Upper lobe of right lung (tissue), 1 donor: Measurements from ENCODE around the gene CTNNA3. TPM values are rescaled to one million over a fixed set of nuclear protein-coding genes. Genes with fewer than 3 reads are reported as not detected.

Source experiments
- ATAC-seq: fragments of 200-7000 bp; cut with Tn5 transposase; one replicate; pipeline ENCODE4 v1.9.1; 2020; ENCODE audit warnings: mild to moderate bottlenecking, moderate library complexity
- DNase-seq: peaks from one replicate; pipeline ENCODE4 v3.0.0-alpha.2; 2020
- H3K27ac ChIP-seq: fragments of 200-600 bp; one replicate; pipeline ENCODE4 v1.8.0; 2022
- H3K27me3 ChIP-seq: fragments of 200-600 bp; one replicate; pipeline ENCODE4 v1.8.0; 2022; ENCODE audit warnings: mild to moderate bottlenecking
- H3K36me3 ChIP-seq: fragments of 200-600 bp; one replicate; pipeline ENCODE4 v1.8.0; 2022
- H3K4me1 ChIP-seq: fragments of 200-600 bp; one replicate; pipeline ENCODE4 v1.8.0; 2022
- H3K4me3 ChIP-seq: fragments of 200-600 bp; one replicate; pipeline ENCODE4 v1.8.0; 2022; ENCODE audit warnings: mild to moderate bottlenecking
- H3K9me3 ChIP-seq: fragments of 200-600 bp; one replicate; pipeline ENCODE4 v1.8.0; 2022
- CTCF ChIP-seq: fragments of 200-600 bp; IDR thresholded peaks from one replicate; pipeline ENCODE4 v1.8.0; 2022; ENCODE audit warnings: antibody characterized with exemption
- intact Hi-C: fragments of 100-400 bp; cut with DNase I; formaldehyde crosslinking; loops from one replicate; pipeline ENCODE4 v1.11.0; 2022
- total RNA-seq: library from RNA; stranded (reverse); fragmentation: NEBNext Ultra II Directional; extraction: Animal tissue kit (Norgen Biotek cat#: 25700); gene quantifications from one replicate; pipeline ENCODE4 v1.2.1, GENCODE V29; 2021
- donor health status: DM: no; HTN: yes; CAD: no; lungs with severe emphysema.

The CTNNA3 gene
- total RNA-seq, 1 donor from 2014 or later: 0.67 TPM

GRCh38 chr10:67144530-67144929, 551.5 kb downstream of the CTNNA3 start:
- no peaks in the 10 kb centered on the region for H3K4me1 ChIP-seq
- DNase-seq (no peak), ATAC-seq (no peak)
- no peak overlapping the region for H3K4me3 ChIP-seq
- no peak for TF ChIP-seq CTCF
- H3K36me3 ChIP-seq: no peaks in the 10 kb centered on the region
- H3K9me3 ChIP-seq: no peaks in the 10 kb centered on the region
- no peak overlapping the region for H3K27ac ChIP-seq
- no peaks in the 10 kb centered on the region for H3K27me3 ChIP-seq
- intact Hi-C loops: no loop called here

- no peak overlapping the region for H3K4me3 ChIP-seq
- no peak for DNase-seq
- no peak overlapping the region for H3K27ac ChIP-seq
- H3K4me1 ChIP-seq: no peaks in the 10 kb centered on the region
- no peaks in the 10 kb centered on the region for H3K27me3 ChIP-seq
- TF ChIP-seq CTCF: no peak
- intact Hi-C loops: no loop called here
- H3K36me3 ChIP-seq: no peaks in the 10 kb centered on the region
- H3K9me3 ChIP-seq: no peaks in the 10 kb centered on the region
- ATAC-seq: no peak
These were observed 554.7 kb downstream of the CTNNA3 start for GRCh38 chr10:67141300-67141699.

- H3K4me1 ChIP-seq: no peaks in the 10 kb centered on the region
- ATAC-seq: no peak
- H3K27ac ChIP-seq: no peak overlapping the region
- no peaks in the 10 kb centered on the region for H3K36me3 ChIP-seq
- intact Hi-C loops: no loop called here
- no peak for DNase-seq
- no peaks in the 10 kb centered on the region for H3K27me3 ChIP-seq
- no peaks in the 10 kb centered on the region for H3K9me3 ChIP-seq
- no peak overlapping the region for H3K4me3 ChIP-seq
- no peak for TF ChIP-seq CTCF
These were observed 555.4 kb downstream of the CTNNA3 start for GRCh38 chr10:67140641-67141040.

GRCh38 chr10:67127441-67127840, 568.6 kb downstream of the CTNNA3 start:
- H3K4me3 ChIP-seq: no peak overlapping the region
- DNase-seq (no peak), ATAC-seq (no peak)
- no peaks in the 10 kb centered on the region for H3K4me1 ChIP-seq
- H3K9me3 ChIP-seq: no peaks in the 10 kb centered on the region
- H3K27me3 ChIP-seq: no peaks in the 10 kb centered on the region
- no peaks in the 10 kb centered on the region for H3K36me3 ChIP-seq
- no peak for TF ChIP-seq CTCF
- H3K27ac ChIP-seq: no peak overlapping the region
- intact Hi-C loops: no loop called here

- Histone ChIP-seq H3K4me3 (no peak overlapping the region), H3K4me1 (no peaks in the 10 kb centered on the region), H3K27ac (no peak overlapping the region), H3K36me3 (no peaks in the 10 kb centered on the region), H3K9me3 (no peaks in the 10 kb centered on the region), H3K27me3 (no peaks in the 10 kb centered on the region)
- no peak for TF ChIP-seq CTCF
- ATAC-seq (no peak), DNase-seq (no peak)
- intact Hi-C loops: no loop called here
These were observed 576.3 kb downstream of the CTNNA3 start for GRCh38 chr10:67119651-67120050.

GRCh38 chr10:67115972-67116371, 580.0 kb downstream of the CTNNA3 start:
- ATAC-seq: no peak
- no peak for TF ChIP-seq CTCF

More at GRCh38 chr10:67115972-67116371, 580.0 kb downstream of the CTNNA3 start:
- Histone ChIP-seq H3K36me3 (no peaks in the 10 kb centered on the region), H3K4me1 (no peaks in the 10 kb centered on the region), H3K9me3 (no peaks in the 10 kb centered on the region), H3K4me3 (no peak overlapping the region), H3K27ac (no peak overlapping the region), H3K27me3 (no peaks in the 10 kb centered on the region)
- no peak for DNase-seq
- intact Hi-C loops: no loop called here
